K562 (cell line): ENCODE data around the gene SORT1. TPM values are rescaled to one million over a fixed set of nuclear protein-coding genes. Genes with fewer than 3 reads are reported as not detected.

Experiments used
- CBX1 ChIP-seq: sonication (generic); IDR thresholded peaks from 2 replicates; pipeline ENCODE4 v1.6.1; 2016; ENCODE audit warnings: antibody characterized with exemption, low read depth, mild to moderate bottlenecking
- CTBP1 ChIP-seq: fragments of 450-650 bp; IDR thresholded peaks from 2 replicates; pipeline ENCODE4 v1.6.1; 2016; ENCODE audit warnings: borderline replicate concordance
- GABPB2 ChIP-seq: fragments of 250-450 bp; sonication (Bioruptor Pico); conservative IDR thresholded peaks from 2 replicates; pipeline ENCODE4 v1.5.1; 2021; ENCODE audit warnings: mild to moderate bottlenecking
- GTF2E2 ChIP-seq: fragments of 200-800 bp; sonication (Bioruptor generic); IDR thresholded peaks from 2 replicates; pipeline ENCODE4 v1.6.1; 2016; ENCODE audit warnings: missing genetic modification characterization, missing compliant biosample characterization
- HDAC2 ChIP-seq: fragments of 450-650 bp; IDR thresholded peaks from 2 replicates; pipeline ENCODE4 v1.6.1; 2016; ENCODE audit warnings: mild to moderate bottlenecking
- HDAC6 ChIP-seq: IDR thresholded peaks from 2 replicates; pipeline ENCODE4 v1.6.1; 2012; ENCODE audit warnings: low read depth, mild to moderate bottlenecking, control low read depth, inconsistent platforms, low read length, moderate library complexity
- KDM5B ChIP-seq: fragments of 200-600 bp; sonication (generic); IDR thresholded peaks from 2 replicates; pipeline ENCODE4 v1.6.1; 2012; ENCODE audit warnings: low read depth, mild to moderate bottlenecking, moderate library complexity, low read length, control low read depth, inconsistent platforms; ENCODE audit not compliant: insufficient replicate concordance
- KLF16 ChIP-seq: IDR thresholded peaks from 2 replicates; pipeline ENCODE4 v1.6.1; 2016; ENCODE audit warnings: antibody characterized with exemption
- MBD2 ChIP-seq: sonication (generic); IDR thresholded peaks from 2 replicates; pipeline ENCODE4 v1.6.1; 2016; ENCODE audit warnings: low read depth, borderline replicate concordance
- NCOA4 ChIP-seq: fragments of 450-650 bp; IDR thresholded peaks from 2 replicates; pipeline ENCODE4 v1.6.1; 2018; ENCODE audit warnings: mild to moderate bottlenecking; ENCODE audit not compliant: partially characterized antibody
- NFIX ChIP-seq: fragments of 250-450 bp; sonication (Bioruptor Pico); IDR thresholded peaks from 2 replicates; pipeline ENCODE4 v1.4.0; 2020; ENCODE audit warnings: low read depth, mild to moderate bottlenecking, moderate library complexity
- POLR2B ChIP-seq: fragments of 450-650 bp; IDR thresholded peaks from 2 replicates; pipeline ENCODE4 v1.6.1; 2018; ENCODE audit warnings: low read depth; ENCODE audit not compliant: partially characterized antibody
- THRAP3 ChIP-seq: fragments of 450-650 bp; IDR thresholded peaks from 2 replicates; pipeline ENCODE4 v1.6.1; 2016; ENCODE audit warnings: mild to moderate bottlenecking, inconsistent platforms, borderline replicate concordance
- ZNF175 ChIP-seq: fragments of 200-800 bp; sonication (Bioruptor generic); IDR thresholded peaks from 2 replicates; pipeline ENCODE4 v1.6.1; 2016; ENCODE audit warnings: low read depth, mild to moderate bottlenecking, missing genetic modification characterization, missing compliant biosample characterization
- ZNF316 ChIP-seq: fragments of 450-650 bp; IDR thresholded peaks from 2 replicates; pipeline ENCODE4 v1.6.1; 2016
- ZNF395 ChIP-seq: fragments of 200-800 bp; sonication (Bioruptor generic); IDR thresholded peaks from 2 replicates; pipeline ENCODE4 v1.6.1; 2017; ENCODE audit warnings: missing genetic modification characterization, missing compliant biosample characterization
- ZNF445 ChIP-seq: fragments of 250-450 bp; sonication (Bioruptor Pico); IDR thresholded peaks from 2 replicates; pipeline ENCODE4 v1.4.0; 2020; ENCODE audit warnings: low read depth, mild to moderate bottlenecking, moderate library complexity
- polyA plus RNA-seq, 8 experiments: library from polyadenylated mRNA; depleted of rRNA in 4 of 8; stranded (reverse) in 5 of 8; unstranded in 3 of 8; fragments of >200 nt; fragmentation: Nextera tagmentation in 2 of 8; fragmentation: Illumina TruSeq in 1 of 8; extraction: Ambion mirVana in 2 of 8; extraction: Trizol in 1 of 8; gene quantifications; 2 replicates each; pipeline versions ENCODE4 v1.2.1 to v1.2.3, GENCODE V29; 2011 to 2014; ENCODE audit warnings: inconsistent platforms in 1 of 8, missing spikeins in 1 of 8
- total RNA-seq, 7 experiments: library from RNA; depleted of rRNA in 6 of 7; stranded (reverse); fragments of >200 nt in 6 of 7; fragmentation: Illumina TruSeq in 2 of 7; extraction: Trizol in 2 of 7; gene quantifications; 2 replicates each; pipeline versions ENCODE4 v1.2.1 to v1.2.3, GENCODE V29; 2011 to 2021; ENCODE audit warnings: low replicate concordance in 1 of 7
- TF ChIP-seq, protein P1 (sequence below): sonication (generic); formaldehyde crosslinking; IDR thresholded peaks from 2 replicates; pipeline ENCODE4 v1.8.0; 2023; ENCODE audit warnings: mild to moderate bottlenecking, missing genetic modification reagents
- TF ChIP-seq, protein P2 (sequence below): fragments of 450-650 bp; IDR thresholded peaks from 2 replicates; pipeline ENCODE4 v1.7.1; 2018; ENCODE audit warnings: mild to moderate bottlenecking, low read depth; ENCODE audit not compliant: partially characterized antibody

Gene SORT1
- total and polyA plus RNA-seq, 9 of the 15 experiments (the other 6 are each of a cell fraction or from before 2014, with no cell fraction given) = 27.4 to 112 (median 65.0) TPM

DNA sequence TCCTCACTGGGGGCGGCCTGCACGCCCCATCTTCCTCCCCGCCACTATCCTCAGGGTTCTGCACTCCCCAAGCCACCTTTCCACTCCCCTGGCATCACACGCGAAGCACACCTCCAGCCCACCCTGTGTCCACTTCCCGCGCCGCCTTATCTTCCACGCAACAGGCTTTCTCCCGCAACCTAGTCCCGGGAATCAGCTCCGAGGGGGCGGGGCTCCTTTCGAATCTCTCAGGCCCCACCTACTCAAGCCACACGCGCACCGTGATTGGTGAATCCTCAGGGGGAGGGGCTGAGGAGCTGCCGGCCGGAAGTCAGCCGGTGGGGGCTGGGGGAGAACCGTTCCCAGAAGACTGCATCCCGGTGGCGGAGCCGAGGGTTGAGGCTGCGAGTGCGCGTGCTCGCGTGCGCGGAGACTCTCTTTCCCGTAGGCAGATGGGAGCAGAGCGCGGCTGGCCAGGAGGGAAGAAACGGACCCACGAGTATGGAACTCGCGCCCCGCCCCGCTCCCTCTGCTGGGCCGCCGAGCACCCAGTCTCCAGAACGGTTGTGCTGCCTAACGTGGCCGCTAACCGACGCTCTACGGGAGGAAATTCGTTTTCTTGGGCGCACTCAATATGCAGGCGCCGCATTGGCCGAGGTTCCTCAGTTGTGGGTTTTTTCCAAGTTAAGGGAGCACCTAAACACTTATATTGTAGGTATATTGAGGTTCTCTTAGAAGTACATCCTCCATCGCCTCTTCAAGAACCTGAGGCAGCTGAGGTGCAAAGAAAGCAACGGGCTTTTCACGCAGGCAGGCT, 114.6 kb downstream of the SORT1 start, which contains the start of gene PSRC1 (continued):
- TF ChIP-seq, protein P1, sequence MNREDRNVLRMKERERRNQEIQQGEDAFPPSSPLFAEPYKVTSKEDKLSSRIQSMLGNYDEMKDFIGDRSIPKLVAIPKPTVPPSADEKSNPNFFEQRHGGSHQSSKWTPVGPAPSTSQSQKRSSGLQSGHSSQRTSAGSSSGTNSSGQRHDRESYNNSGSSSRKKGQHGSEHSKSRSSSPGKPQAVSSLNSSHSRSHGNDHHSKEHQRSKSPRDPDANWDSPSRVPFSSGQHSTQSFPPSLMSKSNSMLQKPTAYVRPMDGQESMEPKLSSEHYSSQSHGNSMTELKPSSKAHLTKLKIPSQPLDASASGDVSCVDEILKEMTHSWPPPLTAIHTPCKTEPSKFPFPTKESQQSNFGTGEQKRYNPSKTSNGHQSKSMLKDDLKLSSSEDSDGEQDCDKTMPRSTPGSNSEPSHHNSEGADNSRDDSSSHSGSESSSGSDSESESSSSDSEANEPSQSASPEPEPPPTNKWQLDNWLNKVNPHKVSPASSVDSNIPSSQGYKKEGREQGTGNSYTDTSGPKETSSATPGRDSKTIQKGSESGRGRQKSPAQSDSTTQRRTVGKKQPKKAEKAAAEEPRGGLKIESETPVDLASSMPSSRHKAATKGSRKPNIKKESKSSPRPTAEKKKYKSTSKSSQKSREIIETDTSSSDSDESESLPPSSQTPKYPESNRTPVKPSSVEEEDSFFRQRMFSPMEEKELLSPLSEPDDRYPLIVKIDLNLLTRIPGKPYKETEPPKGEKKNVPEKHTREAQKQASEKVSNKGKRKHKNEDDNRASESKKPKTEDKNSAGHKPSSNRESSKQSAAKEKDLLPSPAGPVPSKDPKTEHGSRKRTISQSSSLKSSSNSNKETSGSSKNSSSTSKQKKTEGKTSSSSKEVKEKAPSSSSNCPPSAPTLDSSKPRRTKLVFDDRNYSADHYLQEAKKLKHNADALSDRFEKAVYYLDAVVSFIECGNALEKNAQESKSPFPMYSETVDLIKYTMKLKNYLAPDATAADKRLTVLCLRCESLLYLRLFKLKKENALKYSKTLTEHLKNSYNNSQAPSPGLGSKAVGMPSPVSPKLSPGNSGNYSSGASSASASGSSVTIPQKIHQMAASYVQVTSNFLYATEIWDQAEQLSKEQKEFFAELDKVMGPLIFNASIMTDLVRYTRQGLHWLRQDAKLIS (CRISPR knock-in tag) = peak; percentile 74; the same call in 1 of the 2 replicates
- TF ChIP-seq POLR2B = peak; percentile 90
- TF ChIP-seq KDM5B = peak; percentile 90
- TF ChIP-seq MBD2 = peak; percentile 76
- no peak; the same call in 1 of the 2 replicates for TF ChIP-seq ZNF445 (CRISPR knock-in tag)
- no peak for TF ChIP-seq GTF2E2 (tag)
- no peak for TF ChIP-seq NFIX (CRISPR knock-in tag)
- TF ChIP-seq HDAC2 = peak; percentile 94
- peak; percentile 85; the same call in 1 of the 2 replicates for TF ChIP-seq CTBP1
- TF ChIP-seq NCOA4 = no peak
- no peak for TF ChIP-seq KLF16
- no peak for TF ChIP-seq CBX1
- TF ChIP-seq HDAC6 = no peak
- TF ChIP-seq THRAP3 = no peak
- TF ChIP-seq ZNF175 (CRISPR knock-in tag) = no peak
- no peak for TF ChIP-seq GABPB2 (CRISPR knock-in tag)
- no peak for TF ChIP-seq ZNF316
- TF ChIP-seq ZNF395 = peak; percentile 90
- TF ChIP-seq, protein P2, sequence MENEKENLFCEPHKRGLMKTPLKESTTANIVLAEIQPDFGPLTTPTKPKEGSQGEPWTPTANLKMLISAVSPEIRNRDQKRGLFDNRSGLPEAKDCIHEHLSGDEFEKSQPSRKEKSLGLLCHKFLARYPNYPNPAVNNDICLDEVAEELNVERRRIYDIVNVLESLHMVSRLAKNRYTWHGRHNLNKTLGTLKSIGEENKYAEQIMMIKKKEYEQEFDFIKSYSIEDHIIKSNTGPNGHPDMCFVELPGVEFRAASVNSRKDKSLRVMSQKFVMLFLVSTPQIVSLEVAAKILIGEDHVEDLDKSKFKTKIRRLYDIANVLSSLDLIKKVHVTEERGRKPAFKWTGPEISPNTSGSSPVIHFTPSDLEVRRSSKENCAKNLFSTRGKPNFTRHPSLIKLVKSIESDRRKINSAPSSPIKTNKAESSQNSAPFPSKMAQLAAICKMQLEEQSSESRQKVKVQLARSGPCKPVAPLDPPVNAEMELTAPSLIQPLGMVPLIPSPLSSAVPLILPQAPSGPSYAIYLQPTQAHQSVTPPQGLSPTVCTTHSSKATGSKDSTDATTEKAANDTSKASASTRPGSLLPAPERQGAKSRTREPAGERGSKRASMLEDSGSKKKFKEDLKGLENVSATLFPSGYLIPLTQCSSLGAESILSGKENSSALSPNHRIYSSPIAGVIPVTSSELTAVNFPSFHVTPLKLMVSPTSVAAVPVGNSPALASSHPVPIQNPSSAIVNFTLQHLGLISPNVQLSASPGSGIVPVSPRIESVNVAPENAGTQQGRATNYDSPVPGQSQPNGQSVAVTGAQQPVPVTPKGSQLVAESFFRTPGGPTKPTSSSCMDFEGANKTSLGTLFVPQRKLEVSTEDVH = peak; percentile 84
